ENCODE measurements around the gene AFDN.
"Not testable (repeated sequence)": the region's sequence is repeated elsewhere in the genome, so short reads cannot be mapped to it uniquely, and the experiment has no call there.

AFDN gene

DNA sequence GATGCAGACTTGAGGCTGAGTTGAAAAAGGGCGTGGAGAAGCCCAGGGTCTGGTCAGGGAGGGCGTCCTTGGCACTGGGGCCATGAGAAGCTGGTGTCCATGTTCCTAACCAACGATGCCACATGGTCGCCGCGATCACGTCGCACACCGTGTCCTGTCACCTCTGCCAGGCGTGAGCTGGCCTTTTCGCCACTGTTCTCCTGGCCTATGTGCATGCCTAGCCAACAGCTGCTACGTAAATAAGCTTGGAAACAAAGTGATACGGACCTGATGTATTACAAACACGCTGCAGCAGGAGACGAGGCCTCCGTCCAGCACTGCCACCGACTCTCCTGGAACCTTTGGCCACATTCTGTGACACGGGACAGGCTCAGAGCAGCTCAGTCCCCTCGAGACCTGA, 148.7 kb downstream of the AFDN start:
- no peak for DNase-seq (ENCODE audit: low read depth)
- no peak overlapping the region for H3K4me3 ChIP-seq (ENCODE audit: low read depth, low read length)
- TF ChIP-seq, protein P1, sequence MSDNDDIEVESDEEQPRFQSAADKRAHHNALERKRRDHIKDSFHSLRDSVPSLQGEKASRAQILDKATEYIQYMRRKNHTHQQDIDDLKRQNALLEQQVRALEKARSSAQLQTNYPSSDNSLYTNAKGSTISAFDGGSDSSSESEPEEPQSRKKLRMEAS (IDR thresholded peaks at IDR 0.05; ENCODE audit: low read depth, low read length), result no peak
- TF ChIP-seq, protein P2, sequence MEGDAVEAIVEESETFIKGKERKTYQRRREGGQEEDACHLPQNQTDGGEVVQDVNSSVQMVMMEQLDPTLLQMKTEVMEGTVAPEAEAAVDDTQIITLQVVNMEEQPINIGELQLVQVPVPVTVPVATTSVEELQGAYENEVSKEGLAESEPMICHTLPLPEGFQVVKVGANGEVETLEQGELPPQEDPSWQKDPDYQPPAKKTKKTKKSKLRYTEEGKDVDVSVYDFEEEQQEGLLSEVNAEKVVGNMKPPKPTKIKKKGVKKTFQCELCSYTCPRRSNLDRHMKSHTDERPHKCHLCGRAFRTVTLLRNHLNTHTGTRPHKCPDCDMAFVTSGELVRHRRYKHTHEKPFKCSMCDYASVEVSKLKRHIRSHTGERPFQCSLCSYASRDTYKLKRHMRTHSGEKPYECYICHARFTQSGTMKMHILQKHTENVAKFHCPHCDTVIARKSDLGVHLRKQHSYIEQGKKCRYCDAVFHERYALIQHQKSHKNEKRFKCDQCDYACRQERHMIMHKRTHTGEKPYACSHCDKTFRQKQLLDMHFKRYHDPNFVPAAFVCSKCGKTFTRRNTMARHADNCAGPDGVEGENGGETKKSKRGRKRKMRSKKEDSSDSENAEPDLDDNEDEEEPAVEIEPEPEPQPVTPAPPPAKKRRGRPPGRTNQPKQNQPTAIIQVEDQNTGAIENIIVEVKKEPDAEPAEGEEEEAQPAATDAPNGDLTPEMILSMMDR (IDR thresholded peaks at IDR 0.05; ENCODE audit: low read depth, low read length), result no peak
- TF ChIP-seq POLR2A (IDR thresholded peaks at IDR 0.05; ENCODE audit: extremely low read depth, insufficient read length) (no peak), MYC (IDR thresholded peaks at IDR 0.05; ENCODE audit: low read depth, low read length) (no peak)

DNA sequence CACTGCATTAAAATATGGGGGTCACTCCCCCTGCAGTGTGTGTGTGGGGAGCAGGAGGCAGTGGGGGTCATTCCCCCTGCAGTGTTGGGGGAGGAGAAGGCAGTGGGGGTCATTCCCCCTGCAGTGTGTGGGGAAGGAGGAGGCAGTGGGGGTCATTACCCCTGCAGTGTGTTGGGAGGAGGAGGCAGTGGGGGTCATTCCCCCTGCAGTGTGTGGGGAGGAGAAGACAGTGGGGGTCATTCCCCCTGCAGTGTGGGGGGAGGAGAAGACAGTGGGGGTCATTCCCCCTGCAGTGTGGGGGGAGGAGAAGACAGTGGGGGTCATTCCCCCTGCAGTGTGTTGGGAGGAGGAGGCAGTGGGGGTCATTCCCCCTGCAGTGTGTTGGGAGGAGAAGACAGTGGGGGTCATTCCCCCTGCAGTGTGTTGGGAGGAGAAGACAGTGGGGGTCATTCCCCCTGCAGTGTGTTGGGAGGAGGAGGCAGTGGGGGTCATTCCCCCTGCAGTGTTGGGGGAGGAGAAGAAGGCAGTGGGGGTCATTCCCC, 149.5 kb downstream of the AFDN start:
- not testable (repeated sequence) for H3K4me3 ChIP-seq (ENCODE audit: low read depth, low read length); DNase-seq (ENCODE audit: low read depth)

DNA sequence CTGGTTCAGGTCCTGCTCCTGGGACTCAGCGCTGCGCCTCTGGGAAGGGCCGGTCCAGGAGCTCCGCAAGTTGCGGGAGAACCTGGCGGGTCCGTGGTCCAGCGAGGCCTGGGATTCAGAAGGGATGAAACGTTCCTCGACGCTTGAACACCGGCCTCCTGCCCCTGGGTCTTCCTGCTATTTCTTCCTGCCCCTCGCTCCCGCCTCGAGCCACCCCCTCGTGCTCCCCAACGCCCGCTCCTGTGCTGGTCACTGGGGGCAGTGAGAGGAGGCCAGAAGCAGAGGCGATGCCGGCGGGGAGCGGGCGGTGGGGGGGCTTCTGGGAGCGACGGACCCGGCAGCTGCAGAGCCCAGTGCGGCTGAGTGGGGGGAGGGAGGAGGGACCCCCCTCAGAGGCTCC, 150.0 kb downstream of the AFDN start:
- no peak overlapping the region for H3K4me3 ChIP-seq (ENCODE audit: low read depth, low read length)
- DNase-seq (ENCODE audit: low read depth), result no peak
- TF ChIP-seq MYC (IDR thresholded peaks at IDR 0.05; ENCODE audit: low read depth, low read length) (no peak), POLR2A (IDR thresholded peaks at IDR 0.05; ENCODE audit: extremely low read depth, insufficient read length) (no peak)
- TF ChIP-seq, protein P1 (IDR thresholded peaks at IDR 0.05; ENCODE audit: low read depth, low read length), result no peak

DNA sequence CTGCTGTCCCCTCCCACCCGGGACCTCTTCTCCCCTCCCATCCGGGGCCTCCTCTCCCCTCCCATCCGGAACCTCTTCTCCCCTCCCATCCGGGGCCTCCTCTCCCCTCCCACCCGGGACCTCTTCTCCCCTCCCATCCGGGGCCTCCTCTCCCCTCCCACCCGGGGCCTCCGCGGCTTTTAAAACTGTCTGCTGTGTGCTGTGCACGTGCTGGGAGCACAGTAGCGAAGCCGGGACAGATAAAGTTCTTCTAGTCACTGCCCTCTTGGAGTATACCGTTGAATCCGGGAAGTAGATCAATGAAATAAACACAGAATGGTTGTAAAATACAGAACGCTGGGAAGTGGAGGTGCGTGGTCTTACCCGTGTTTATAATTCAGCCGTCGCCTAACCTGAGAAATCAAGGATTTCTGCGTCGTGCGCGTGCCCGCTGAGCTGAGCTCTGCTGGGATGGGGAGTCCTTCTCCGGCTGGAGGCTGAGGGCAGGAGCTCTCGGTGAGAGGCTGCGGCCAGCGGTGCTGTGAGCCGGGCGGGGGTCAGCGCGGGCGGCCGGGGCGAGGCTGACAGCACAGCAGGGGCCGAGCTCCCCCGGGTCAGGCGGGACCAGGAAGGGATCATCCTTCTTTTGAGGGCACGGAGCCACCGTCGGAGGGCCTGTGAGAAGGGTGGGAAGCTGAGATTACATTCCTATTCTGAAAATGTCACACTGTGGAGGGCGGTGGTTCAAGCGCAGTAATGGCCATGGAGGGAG, 151.2 kb downstream of the AFDN start:
- no peak overlapping the region for H3K4me3 ChIP-seq (ENCODE audit: low read depth, low read length)
- no peak for DNase-seq (ENCODE audit: low read depth)
- TF ChIP-seq, protein P2 (IDR thresholded peaks at IDR 0.05; ENCODE audit: low read depth, low read length), result no peak
- TF ChIP-seq, protein P1 (IDR thresholded peaks at IDR 0.05; ENCODE audit: low read depth, low read length), result no peak
- TF ChIP-seq MYC (IDR thresholded peaks at IDR 0.05; ENCODE audit: low read depth, low read length), result no peak
- no peak for TF ChIP-seq POLR2A (IDR thresholded peaks at IDR 0.05; ENCODE audit: extremely low read depth, insufficient read length)

DNA sequence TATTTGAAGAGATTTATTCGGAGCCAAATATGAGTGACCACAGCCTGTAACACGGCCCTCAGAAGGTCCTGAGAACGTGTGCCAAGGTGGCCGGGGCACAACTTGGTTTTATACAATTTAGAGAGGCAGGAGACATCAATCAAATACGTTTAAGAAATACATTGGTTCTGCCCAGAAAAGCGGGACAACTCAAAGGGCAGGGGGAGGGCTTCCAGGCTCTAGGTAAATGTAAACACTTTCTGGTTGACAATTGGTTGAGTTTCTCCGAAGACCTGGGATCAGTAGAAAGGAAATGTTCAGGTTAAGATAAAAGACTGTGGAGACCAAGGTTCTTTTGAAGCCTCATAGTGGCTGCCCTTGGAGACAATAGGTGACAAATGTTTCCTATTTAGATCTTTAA, 151.9 kb downstream of the AFDN start:
- TF ChIP-seq, protein P2 (IDR thresholded peaks at IDR 0.05; ENCODE audit: low read depth, low read length), result no peak
- TF ChIP-seq MYC (IDR thresholded peaks at IDR 0.05; ENCODE audit: low read depth, low read length) (no peak), POLR2A (IDR thresholded peaks at IDR 0.05; ENCODE audit: extremely low read depth, insufficient read length) (no peak)
- TF ChIP-seq, protein P1 (IDR thresholded peaks at IDR 0.05; ENCODE audit: low read depth, low read length), result no peak
- no peak for DNase-seq (ENCODE audit: low read depth)
- H3K4me3 ChIP-seq (ENCODE audit: low read depth, low read length), result no peak overlapping the region

DNA sequence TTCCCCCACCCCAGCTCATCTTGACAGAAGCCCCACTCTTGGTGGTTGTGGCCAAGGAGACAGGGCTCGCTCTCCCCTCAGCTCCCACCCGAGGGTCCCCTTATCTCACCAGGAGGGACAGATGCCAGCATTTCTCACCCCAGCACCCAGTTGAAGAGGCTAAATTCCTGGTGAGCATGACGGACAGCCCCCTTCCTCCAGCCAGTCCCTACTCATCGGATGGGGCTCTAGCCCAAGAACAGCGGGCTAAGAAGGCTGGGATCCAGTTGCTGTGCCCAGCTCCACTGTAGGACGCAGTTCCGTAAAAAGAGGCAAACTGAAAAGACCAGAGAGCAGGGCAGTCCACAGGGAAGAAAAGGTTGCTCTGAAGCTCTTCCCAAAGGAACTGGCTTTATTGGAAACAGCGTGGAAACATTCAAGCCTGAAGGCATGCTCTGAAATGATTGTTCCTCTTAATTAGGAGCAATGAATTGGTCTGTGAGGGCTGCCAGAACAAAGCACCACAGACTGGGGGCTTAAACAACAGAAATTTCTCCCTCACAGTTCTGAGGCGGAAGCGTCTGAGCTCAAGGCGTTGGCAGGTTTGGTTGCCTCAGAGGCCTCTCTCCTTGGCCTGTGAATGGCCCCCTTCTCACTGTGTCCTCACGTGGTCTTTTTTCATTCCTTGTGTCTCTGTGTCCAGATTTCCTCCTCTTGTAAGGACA, 152.9 kb downstream of the AFDN start:
- TF ChIP-seq, protein P2 (IDR thresholded peaks at IDR 0.05; ENCODE audit: low read depth, low read length), result no peak
- TF ChIP-seq, protein P1 (IDR thresholded peaks at IDR 0.05; ENCODE audit: low read depth, low read length), result no peak
- no peak for TF ChIP-seq POLR2A (IDR thresholded peaks at IDR 0.05; ENCODE audit: extremely low read depth, insufficient read length)
- no peak for TF ChIP-seq MYC (IDR thresholded peaks at IDR 0.05; ENCODE audit: low read depth, low read length)
- DNase-seq (ENCODE audit: low read depth), result no peak
- H3K4me3 ChIP-seq (ENCODE audit: low read depth, low read length), result no peak overlapping the region
